Neural progenitor cell (in vitro differentiated cells): ENCODE data around the gene SHISAL1.

Source experiments
- CTCF ChIP-seq: fragments of 200-600 bp; sonication (generic); IDR thresholded peaks from 2 replicates; pipeline ENCODE4 v1.5.1; 2017; ENCODE audit warnings: antibody characterized with exemption, mild to moderate bottlenecking
- EZH2 ChIP-seq: fragments of 200-600 bp; sonication (generic); IDR thresholded peaks from 2 replicates; pipeline ENCODE4 v1.6.1; 2017; ENCODE audit warnings: antibody characterized with exemption, mild to moderate bottlenecking, moderate library complexity

- no peak for TF ChIP-seq CTCF
- TF ChIP-seq EZH2 = no peak
These were observed 69.6 kb downstream of the SHISAL1 start for GRCh38 chr22:44242946-44243724.
